Right lung (tissue), 5 donors: ENCODE data around the gene TMEM53. TPM values are rescaled to one million over a fixed set of nuclear protein-coding genes. Genes with fewer than 3 reads are reported as not detected.
"Not testable (repeated sequence)": the region's sequence is repeated elsewhere in the genome, so short reads cannot be mapped to it uniquely, and the experiment has no call there.

Source experiments
- DNase-seq, 2 donors: peaks; one replicate each; pipeline ENCODE4 v3.0.0-alpha.2; 2013
- polyA plus RNA-seq, 5 donors: library from polyadenylated mRNA; unstranded; fragments of 120-200 nt; gene quantifications; one replicate each; pipeline versions ENCODE4 v1.2.1 to v1.2.3, GENCODE V29; 2013; ENCODE audit warnings: inconsistent platforms in 1 of 5, low replicate concordance in 1 of 5; ENCODE audit not compliant: insufficient read length in 5 of 5, insufficient read depth in 1 of 5

The TMEM53 gene
- polyA plus RNA-seq, 5 donors = 8.2 to 12.0 (median 9.2) TPM

DNA sequence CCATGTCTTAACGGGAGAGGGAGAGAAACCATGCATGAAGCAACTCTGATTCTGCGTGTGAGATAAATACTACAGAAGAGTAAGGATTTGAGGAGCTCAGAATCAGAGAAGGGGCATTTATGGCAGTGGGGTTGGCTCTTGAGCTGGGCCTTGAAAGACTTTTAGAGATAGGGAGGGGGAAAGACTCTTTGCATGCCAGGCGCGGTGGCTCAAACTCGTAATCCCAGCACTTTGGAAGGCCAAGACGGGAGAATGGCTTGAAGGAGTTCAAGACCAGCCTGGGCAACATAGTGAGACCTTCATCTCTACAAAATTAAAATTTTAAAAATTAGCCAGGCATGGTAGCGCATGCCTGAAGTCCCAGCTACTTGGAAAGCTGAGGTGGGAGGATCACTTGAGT is 905 bp upstream of the TMEM53 start:
- no peak for DNase-seq

DNA sequence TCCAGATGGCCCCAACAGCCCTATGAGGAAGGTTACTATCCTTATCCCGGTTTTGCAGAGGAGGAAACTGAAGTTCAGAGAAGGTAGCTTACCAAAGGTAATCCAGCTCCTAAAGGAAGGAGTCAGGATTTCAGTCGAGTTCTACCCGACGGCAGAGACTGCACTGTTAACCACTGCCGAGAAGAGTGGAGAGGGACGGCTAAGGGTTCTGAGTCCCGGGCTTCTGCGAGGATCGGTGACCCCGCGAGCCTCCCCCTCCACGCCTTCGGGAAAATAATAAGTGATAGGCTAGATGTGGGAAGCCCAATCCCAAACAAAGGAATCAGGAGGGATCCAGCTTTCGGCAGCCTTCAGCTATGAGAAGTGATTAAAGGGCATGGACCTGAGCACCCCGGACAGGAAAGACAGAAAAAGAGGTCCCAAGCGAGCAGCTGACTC is 587 bp downstream of the TMEM53 start:
- DNase-seq = no peak

DNA sequence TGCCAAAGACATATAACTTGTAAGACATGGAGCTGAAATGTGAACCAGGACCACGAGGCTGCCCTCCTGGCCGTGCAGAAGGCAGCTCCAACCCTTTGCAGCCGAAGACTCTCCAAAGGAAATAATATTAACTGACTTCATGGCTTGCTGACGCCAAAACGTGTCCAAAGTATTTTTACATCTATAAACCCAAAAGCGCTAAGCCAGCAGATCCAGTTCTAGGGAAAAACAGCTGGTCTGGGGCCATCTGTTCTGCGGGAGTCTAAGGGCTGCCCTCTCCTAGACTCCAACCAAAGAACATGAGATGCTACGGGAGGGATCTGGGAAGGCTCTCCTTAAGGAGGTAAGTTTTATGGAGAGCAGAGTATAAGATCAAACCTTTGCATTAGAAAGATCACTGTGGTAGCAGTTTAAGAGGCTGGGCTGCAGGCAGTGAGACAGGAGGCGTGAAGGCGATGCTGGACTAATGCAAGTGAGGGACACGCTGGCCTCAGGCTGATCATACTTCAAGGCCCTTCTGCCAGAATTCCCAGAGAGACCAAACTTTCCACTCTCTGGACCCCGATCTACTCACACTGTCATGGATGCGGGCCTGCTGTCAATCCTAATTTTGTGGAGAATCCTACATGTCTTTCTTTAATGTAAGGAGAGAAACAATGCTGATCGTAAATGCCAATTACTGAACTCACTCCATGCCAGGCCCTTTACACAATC is 1.2 kb downstream of the TMEM53 start:
- no peak for DNase-seq

DNA sequence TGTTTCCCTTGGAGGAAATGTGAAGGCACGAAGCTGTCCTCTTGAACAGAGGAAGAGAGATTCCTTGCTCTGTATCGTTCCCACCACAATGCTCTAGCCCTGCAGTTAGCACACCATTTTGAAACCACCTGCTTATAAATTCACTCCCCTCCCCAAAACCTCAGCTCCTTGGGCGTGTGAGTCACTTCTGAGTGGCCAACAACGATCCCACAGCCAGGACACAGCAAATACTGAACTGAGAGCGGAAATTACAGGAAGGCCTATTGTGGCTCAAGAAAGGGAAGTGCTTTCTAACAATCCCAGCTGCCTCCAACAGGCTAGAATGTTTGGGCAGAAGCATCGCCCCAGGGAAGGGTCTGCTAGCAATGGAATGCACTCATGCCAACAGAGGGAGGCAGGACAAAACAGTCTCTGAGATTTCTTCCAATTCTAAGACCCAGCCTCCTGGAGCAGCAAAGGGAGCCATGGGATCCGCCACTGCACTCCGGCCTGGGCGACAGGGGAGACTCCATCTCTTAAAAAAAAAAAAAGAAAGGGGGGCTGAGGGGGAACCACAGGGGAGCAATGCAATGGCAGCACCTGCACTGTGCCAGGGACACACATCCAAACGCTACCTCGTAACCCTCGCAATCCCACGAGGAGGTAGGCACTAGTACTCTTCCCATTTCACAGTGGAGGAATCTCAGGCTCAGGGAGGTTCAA is 1.9 kb downstream of the TMEM53 start:
- DNase-seq = no peak

DNA sequence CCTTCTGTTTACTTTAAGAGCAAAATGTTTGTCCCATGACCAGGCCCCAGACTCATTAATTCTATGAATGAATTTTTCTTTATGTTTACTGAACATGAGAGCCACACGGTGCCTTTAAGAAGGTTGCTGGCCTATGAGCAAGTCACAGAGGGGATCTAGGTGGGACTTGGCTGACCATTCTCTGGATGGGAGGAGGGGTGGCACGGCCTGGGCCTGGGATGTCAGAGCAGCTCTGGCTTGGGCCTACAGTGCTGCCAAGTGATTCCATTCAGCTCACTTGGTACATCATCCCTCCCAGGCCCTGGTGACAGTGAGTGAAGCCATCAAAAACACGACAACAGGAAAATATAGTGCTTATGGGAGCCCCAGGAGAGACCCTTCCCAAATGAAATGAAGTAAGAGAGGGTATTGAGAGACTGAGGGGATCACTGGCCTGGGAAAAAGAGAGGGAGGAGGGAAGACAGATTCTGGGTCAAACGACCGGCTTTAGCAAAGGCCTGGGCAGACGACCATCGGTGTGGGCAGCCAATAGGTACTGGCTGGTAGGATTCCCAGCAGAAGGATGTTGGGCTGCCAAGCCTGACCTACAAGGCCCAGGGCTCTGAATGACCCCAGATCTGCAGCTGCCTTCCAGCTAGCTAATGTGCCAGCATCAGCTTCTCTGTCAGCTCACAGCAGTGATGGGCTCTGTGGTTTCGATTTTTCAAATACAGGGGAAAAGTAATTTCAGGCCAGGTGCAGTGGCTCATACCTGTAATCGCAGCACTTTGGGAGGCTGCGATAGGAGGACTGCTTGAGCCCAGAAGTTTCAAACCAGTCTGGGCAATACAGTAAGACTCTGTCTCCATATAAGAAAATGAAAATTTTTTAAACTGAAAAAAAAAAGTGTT is 3.3 kb downstream of the TMEM53 start:
- no peak for DNase-seq

DNA sequence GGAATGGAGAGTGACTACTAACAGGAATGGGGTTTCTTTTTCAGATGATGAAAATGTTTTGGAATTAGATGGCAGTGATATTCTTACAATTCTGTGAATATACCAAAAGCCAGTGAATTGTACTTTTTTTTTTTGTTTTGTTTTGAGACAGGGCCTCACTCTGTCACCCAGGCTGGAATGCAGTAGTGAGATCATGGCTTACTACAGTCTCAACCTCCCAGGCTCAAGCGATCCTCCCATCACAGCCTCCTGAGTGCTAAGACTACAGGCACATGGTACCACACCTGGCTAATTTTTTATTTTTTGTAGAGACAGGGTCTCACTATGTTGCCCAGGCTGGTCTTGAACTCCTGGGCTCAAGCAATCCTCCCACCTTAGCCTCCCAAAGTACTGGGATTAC is 7.6 kb downstream of the TMEM53 start:
- DNase-seq = not testable (repeated sequence)

DNA sequence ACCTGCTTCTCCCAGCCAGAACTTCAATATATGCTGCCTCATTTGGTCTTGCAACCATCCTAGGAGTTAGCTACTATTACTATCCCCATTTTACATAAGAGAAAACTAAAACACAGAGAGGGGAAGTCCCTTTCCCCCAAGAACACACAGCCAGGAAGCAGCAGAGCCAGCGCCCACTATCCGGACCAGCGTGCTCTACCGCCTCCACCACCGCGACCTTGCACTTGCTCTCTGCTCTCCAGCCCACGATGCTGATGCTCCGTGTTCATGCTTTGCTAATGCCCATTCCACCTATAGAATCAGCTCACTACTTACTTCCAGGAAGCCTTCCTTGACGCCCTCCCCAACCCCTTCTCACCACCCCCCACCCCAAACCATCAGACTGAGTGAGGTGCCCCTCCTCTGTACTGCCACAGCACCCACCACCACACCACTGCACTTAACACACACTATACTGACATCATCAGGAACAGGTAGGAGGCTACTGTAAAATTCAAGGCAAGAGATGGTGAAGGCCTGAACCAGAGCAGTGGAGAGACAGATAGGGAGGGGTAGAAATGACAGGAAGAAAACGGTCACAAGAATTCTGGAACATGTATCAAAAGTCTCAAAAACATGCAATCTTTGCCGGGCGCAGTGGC is 9.4 kb downstream of the TMEM53 start:
- DNase-seq = no peak

DNA sequence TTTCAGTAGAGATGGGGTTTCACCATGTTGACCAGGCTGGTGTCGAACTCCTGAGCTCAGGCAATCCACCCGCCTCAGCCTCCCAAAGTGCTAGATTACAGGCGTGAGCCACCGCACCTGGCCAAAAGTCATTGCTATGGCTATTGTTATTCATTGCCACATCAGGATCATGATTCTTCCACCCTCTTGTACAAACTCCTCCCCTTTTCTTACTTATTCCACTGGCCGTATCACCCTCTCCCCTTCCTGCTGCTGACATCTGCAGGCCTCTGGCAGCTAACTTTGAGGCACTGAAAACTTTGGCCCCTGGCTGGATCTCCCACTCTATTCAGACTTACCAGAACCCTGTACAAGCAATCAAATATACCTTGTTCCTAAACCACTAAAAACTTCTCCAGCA is 10.9 kb downstream of the TMEM53 start:
- no peak for DNase-seq

DNA sequence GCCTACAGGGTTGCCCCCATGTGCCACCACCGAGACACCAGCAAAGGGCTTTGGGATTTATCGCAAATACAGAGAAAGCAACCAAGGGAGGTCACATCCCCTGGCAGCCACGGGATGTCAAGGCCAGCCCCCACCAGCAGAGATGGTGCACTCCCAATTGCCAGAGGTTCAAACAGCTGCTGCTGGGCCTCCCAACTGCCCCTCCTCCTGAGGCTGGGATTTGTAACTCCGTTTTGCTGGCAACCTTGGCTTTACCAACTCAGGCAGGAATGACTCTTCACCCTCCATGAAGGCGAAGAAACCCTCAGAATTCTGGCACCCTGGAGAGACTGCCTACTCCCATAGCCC is 11.6 kb downstream of the TMEM53 start:
- no peak for DNase-seq

DNA sequence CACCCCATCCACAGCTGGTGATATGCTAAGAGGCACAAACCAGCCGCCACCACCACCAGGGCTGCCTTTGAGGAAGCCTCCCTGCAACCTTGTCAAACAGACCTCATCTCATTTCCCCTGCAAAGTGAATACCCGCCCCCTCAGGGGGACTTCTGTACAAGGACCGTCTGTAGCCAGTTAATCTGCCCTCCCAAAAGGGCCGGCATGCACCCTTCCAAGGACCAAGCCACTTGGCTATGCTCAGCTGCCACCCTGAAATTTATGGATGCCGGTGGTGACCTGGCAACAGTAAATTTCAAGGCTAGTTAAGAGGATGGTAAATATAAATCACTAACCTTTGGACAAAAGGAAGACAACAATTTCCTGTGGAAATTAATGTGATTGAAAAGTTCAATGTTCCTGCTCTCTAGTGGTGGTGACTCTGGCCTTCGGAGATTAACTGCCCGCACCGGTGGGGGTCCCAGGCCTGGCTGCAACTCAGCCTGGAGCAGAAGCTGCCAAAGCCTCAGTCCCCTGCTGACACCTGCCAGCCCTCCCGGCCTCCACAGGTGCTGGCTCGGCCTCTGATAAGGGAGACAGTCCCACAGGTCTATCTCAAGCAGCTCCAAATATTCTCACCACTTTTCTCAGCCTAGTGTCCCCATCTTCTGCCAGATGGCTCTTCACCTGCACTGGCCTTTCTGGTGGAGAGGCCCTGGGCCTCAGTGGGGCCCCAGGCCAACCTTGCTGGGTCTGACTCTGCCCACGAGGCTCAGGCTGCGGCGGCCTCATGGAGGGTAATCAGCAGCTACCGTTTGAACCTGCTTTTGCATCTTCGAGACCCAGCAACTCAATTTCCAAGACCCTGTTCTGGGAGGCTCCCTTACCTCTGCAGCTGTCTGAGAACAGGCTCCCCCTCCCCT is 12.2 kb downstream of the TMEM53 start:
- DNase-seq = no peak

DNA sequence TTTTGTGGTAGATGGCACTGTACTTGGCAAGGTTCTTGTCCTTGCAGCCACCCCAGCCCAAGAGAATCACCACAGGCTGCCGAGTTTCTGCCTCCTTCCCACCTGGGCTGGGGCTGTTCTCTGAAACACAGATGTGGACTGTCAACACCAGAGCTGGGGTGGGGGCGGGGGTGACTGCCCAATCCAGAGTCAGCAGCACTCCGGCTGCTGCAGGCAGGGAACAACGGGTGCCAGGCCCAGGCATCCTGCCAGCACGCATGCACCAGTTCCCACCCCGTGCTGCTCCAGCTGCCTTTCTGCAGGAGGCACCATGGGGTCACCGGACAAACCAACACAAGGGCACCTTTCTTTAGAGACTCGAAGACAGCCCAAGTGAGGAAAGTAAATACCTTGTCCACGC is 14.1 kb downstream of the TMEM53 start:
- no peak for DNase-seq

DNA sequence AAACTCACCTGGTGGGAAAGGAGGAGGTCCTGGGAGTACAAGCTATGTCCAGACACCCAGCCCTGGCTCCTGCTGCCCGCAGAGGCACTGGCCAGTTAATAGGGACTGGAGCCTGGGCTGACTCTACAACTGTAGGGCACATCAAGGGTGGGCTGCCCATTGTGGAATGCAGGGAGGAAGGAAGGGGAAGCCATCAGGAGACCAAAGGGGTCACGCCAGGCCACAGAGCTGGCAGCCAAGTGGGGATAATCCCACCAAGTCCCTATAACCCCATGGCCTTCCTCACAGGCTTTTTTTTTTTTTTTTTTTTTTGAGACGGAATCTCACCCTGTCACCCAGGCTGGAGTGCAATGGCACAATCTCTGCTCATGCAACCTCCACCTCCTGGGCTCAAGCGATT is 14.7 kb downstream of the TMEM53 start:
- DNase-seq = no peak

DNA sequence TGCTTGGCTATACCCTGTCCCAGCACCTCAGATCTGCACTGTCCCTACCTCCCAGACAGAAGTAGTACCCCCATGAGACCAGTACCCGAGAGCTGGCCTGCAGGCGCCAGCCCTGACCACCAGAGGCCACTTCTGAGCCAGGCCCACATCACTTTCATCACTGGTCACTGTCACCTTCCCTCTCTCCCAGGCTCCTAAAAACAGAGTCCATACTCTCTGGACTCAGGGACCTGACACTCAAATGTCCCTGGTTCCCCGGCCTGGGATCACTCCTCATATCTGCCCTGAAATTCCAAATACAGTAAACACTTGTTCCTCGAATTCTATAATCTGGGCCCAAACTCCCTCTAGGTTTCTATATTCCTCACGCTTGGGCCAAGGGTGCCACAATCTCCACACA is 18.7 kb downstream of the TMEM53 start:
- DNase-seq = no peak

DNA sequence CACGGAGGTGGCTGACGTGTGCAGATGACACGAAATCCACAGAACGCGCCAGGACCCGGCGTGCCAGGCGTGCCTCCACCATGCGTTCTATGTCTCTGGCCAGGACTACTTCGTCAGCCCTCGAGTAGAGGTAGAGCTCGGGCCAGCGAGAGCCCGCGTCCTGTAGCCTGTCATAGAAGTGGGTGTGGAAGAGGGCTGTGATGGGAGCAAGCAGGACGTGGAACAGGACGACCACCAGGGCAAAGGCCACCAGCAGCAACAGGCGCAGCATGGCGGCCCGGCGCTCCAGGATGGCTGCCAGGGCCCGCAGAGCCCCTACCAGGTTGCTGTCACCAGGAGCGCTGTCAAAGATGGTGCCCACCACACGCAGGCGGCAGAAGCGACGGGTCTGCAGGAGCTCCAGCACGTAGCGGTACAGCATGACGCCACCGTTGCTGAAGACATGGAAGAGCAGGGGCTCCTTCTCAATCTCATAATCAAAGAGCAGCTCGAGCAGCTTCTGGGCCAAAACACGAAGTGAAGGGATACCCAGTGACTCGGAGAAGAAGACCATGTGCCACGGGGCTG is 19.6 kb downstream of the TMEM53 start:
- no peak for DNase-seq

DNA sequence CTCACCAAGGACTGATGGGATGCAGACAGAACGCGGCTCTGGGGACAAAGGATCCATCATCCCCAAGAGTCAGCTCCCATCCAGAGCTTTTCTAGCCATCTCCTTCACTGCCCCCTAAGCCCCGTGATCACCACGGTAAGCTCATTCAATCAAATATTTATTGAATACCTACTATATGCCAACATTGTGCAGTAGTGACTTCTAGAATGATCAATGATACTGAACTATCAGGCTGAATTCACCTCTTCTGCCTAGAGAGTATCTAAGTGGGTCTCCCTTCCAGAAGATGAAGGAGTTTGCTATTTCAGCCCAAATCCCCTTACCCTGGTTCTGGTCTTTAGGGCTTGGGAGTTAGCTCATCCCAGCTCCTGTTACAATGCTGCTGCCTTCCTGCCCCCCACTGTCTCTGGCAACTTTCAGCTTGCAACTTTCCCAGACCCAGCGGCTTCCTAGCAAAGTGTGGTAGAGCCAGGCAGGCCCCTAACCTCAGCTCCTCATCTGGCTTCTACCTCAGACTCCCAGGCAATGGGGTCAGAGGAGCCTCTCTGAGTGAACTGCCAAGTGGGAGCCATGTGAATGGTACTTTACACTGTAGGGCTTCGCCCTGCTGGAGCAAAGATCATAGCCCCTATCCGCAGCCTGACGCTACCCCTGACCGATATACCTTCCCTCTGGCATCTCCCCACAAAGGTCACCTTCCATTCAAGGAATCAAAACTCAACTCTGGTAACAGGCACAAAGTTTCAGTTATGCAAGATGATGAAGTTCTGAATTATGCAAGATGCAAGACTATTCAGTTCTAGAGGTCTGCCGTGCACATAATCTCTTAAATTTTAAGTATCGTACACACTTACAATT is 20.9 kb downstream of the TMEM53 start:
- no peak for DNase-seq

DNA sequence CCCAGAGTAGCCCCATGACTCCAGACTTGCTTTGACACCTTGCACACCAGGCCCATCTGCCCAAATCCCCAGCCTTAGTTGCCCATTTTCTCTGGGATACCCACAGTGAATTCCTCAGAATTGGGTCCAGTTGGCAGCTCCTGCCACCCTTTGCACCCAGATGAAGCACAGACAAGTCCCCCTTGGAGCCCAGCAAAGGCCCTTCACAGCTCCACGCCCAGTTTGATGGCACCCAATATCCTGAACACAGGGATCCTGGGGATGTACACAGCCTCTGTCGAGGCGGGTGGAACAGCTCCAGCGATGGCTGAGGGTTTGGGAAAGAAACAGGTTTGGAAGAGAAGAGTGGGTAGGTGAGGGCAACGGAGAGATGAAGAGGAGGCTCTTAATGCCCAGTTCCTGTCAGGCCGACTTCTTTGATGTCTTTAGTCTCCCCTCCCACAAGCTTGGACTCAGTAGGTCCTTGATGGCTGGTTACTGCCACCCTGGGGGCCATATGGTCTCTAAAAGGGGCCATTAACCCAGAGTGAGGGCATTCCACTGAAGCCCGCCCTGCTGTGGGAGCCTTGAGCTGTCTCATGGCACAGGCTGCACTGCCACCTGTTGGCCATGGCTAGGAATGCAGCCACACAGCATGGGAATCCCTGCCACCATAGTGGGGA is 21.7 kb downstream of the TMEM53 start:
- DNase-seq = peak in 1 of 2 donors; percentile 64

DNA sequence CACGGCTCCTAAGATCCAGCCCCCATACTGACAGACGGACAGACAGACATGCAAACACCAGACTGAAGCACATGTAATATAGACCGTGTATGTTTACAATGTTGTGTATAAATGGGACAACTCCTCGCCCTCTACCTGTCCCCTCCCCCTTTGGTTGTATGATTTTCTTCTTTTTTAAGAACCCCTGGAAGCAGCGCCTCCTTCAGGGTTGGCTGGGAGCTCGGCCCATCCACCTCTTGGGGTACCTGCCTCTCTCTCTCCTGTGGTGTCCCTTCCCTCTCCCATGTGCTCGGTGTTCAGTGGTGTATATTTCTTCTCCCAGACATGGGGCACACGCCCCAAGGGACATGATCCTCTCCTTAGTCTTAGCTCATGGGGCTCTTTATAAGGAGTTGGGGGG is 23.2 kb downstream of the TMEM53 start:
- DNase-seq = no peak

DNA sequence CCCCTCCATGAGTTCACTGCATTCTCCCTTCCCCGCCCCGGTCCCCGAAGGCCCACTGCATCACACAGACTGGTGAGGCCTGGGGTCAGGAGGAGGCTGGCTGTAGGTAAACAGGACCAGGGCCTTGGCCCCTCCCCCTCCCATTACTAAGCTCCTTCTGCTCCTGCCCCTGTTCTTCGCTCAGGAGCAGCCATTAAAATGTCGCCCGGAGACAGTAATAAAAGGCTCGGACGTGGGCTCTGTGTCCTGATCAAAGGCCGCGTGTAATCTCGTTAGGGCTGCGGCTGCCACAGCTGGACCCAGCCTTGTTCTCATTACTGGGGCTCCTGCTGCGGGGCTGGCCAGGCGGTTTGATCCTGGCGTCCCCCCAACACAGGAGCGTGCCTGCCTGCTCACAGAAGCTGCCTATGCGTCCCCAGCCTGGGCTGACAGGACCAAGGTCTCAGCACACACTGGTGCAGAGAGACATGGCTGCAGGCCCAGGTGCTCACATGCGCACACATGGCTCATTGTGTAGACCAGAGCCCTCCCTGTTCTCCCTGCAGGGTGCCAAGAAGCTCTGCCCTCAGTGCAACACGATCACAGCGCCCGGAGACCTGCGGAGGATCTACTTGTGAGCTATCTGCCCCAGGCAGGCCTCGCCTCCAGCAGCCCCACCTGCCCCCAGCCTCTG is 24.0 kb downstream of the TMEM53 start:
- DNase-seq = no peak

DNA sequence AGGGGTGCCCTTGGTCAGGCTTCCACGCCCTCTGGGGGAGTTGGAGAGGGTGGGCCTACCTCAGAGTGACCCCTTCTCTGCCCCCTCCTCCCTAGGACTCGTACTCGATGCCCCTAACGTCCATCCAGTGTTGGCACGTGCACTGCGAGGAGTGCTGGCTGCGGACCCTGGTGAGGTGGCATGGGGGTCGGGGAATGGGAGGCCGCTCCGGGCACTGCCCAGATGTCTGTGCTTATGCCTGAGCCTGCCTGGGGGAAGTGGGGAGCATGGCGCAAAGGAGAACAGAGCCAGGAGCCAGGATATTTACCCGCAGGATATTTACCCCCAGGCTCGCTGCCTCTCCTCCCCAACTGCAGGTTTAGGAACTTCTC is 24.5 kb downstream of the TMEM53 start:
- no peak for DNase-seq
